ENCODE data around the gene NAV2.
"Not testable (repeated sequence)": the region's sequence is repeated elsewhere in the genome, so short reads cannot be mapped to it uniquely, and the experiment has no call there.

The NAV2 gene

DNA sequence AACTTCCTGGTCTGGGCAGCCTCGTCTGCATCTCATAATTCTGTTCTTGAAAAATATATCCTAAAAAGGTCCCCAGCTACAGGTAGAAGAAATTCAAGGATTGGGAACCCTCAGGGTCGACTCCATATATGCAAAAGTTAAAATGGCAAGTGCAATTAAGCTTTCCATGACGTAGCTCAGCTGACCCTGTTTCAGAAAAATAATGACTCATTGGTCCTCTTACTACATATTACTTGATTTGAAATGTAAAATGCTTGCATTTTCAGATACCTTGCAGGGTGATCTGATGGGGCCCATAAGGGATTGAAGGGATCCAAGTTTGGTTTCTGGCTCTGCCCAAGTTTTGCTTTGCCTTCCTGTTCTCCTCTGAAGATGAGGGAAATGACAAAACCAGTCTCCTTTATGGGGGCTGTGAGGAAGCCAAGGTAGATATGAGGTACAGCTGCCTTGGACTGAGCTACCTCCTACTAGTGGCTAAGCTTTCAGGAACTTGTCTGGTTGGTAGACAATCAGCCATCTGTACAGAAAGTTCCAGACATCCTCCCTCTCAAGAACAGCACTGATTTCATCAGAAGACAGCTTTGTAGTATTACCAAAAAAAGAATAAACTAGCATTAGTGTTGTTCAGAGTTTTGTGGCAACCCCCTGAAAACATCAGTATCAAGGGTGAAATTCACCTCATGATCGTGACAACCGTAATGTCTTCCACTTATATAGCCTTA lies 270.3 kb downstream of the NAV2 start:
- no peak for DNase-seq

DNA sequence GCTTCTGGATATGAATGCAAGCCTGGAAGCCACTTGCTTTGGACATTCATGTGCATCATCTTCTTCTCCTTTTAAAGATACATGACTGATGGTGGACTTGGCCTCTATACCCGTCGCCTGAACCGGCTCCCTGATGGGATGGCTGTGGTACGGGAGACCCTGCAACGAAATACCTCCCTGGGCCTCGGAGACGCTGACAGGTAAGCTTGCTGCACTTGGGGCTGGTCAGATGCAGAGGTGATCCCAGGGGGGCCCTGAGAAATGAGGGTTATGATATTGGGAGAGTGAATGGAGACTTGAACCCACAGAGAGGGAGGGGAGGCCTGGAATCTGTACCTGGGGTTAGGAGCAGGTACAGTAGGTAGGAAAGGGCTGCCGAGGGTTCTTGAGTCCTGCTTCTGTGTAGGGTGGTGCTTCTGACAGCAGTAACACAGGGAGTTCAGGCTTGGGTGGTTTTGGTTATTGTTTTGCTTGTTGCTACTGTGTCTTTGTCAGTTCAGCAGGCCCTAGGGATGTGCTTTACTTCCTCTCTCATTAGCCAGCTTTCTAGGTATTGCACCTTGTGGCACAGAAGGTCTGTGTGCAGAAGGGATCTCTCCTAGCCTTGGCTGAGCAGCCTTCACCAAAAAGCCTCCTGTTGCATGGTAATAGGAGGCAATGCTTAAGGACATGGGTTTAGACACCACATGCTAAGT lies 271.6 kb downstream of the NAV2 start:
- DNase-seq, result no peak

DNA sequence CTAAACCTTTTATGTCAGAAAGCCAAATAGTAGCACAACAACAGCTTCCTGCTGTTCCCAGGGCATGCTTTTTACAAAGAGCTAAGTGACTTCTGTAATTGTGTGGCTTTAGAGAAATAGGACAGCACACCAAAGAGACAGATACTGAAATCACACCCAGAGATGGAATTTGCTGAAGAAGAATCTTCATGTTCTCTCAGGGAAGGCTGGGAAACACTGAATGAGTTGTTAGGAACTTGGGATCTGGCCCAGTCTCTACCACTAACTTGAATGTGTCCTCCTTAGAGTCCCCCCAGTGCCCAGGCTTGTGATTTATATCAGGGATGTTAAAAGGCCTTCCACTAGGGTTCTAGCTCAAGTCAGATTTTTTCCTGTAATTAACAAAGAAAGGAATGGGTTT lies 272.5 kb downstream of the NAV2 start:
- no peak for DNase-seq

DNA sequence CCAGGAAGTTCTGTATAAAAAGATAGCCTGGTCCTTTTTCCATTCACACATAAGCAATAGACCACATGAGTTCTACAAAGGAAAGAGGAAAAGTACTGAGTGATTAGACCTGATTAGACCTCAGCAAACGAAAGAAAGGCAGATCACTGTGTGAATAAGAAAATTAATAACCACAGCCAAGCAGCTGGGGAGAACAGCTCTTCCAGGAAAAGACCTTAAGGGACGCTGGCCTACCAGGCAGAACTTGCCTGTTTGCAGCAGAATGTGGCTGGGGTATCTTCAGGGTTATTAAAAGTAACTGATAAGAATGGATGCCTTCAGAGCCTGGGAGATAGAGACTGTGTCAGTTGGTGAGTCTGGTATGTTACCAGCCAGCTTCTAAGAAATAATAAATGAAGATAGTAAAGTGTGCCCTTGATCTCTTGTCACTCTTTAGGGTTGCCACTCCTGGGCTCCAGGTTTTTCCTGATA lies 274.7 kb downstream of the NAV2 start:
- DNase-seq, result no peak

DNA sequence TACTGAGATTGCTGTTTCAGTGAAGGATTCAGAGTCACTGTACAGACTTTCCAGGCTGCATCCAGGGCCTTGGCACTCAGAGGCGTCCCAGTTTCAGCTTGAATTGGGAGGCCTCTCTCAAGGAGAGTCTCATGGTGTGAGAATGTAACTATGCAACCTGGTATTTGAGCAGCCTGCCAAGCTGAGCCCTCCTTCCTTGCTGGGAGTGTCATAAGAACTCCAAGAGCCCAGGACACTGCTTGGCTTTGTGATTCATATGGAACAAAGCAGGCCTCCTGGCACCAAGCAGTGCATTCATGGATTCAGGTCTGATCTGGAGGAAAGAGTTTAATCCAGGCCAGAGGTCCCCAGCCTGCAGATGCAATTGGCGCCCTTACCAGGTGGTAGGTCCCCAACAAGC lies 276.0 kb downstream of the NAV2 start:
- no peak for DNase-seq

DNA sequence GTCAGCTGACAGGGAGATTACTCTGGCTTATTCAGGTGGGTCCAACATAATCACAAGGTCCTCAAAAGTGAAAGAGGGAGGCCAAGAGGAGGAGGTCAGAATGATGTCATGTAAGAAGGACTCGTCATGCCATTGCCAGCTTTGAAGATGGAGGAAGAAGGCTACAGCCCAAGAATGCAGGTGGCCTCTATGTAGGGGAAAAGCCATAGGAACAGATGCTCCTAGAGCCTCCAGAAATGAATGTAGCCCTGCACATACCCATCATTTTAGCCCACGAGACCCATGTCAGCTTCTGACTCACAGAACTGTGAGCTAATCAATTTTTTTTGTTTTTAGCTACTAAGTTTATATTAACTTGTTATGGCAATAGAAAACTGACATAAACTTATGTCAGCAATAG lies 276.6 kb downstream of the NAV2 start:
- DNase-seq, result no peak

DNA sequence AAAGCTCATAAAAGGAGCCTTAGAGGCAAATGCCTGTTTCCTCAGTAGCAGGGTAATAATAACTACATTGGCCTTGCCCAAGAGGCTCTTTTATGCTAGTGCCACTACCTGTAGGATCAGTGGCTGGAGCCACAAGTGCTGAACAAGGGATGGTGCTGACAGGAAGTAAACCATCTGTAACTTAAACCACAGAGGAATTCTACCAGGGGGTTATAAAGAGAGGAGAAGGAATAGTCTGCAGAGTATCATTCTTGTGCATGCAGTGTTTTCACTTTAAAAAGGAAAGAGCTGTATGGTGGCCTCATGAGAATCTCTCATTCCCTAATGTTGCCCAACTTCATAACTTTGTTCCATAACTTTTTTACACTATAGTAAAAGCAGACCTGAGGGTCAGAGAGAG lies 279.5 kb downstream of the NAV2 start:
- no peak for DNase-seq

DNA sequence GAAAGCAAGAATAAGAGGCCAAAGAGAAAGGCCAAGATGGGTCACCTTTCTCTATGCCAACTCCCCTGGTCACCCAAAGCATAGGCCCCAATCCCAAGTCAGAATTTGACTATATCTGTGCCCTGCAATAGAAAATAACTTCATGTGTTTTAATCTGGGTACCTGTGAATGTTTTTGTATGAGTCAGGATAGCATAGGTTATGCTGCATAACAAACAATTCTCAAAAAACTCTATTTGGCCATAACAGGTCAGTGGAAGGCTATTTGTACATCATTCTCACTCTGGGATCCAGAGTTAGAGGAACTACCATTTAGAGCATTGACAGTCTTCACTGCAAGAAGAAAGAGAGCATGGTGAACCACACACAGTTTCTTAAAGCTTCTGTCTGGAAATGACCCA lies 280.4 kb downstream of the NAV2 start:
- DNase-seq, result no peak

DNA sequence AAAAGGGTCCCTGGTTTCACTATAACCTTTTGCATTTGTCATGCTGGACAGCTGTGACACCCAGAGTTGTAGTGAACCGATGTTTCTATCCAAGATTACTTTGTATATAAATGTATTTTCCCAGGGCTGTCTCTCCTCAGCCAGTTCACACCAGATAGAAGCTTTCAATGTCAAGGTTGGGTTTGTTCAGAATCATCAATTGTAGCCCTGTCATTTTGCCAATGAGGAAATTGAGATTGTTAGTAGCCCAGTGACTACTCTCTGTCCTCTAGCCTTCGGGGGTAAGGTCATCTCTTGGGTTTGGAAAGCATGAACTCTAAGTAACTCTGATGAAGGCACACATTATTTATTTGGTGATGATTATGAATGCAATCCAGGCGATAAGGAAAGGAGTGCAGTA lies 282.0 kb downstream of the NAV2 start:
- no peak for DNase-seq

DNA sequence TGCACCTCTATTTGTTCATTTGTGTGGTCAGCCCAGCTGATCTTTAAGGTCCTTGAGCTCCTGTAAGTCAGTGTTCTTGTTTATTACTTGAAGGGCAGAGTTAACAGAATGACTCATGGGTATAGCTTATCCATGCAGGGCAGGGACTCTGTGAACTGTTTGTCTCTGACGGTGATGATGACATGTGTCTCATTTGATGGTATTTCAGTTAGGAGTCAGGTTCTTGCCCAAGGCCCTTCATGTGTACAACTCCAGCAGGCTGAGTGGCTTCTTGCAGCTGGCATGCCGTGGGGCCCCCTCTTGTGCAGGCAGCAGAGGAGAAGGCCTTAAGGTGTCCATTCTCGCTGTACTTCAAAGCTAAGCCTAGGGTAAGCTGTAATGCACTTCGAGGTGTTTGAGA lies 282.5 kb downstream of the NAV2 start:
- no peak for DNase-seq

DNA sequence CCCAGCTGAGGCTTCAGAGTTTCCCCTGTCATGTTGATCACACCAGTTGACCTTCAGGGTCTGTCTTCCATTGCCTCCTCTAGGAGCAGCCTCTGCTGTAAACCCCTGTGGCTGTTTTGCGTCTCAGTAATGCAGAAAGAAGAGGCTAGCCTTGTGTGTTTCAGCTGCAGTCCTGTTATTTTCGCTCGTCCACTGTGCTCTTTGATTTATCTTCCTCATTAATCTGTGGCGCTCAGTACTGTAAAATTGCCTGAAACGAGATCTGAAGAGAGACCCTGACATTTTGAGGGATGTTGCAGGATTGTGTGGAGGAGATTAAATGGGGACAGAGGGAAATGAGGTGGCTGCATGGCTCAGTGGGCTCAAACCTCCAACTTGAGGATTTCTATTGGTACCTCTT lies 283.9 kb downstream of the NAV2 start:
- DNase-seq, result no peak

DNA sequence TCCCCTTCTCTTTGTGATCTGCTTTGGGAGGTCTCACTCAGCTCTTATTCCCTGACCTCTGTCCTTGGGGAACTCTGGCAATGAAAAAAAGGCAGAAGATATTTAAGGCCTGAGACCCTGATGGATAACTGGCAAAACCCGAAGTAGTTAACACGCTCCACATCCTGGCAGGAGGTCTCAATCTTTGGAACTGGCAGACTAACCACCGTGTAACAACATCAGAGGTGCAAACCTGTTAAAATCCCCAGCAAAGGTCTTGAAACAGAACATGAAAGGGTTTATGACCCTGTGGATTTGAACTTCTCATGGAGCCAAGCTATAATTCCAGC lies 287.3 kb downstream of the NAV2 start:
- DNase-seq, result no peak

DNA sequence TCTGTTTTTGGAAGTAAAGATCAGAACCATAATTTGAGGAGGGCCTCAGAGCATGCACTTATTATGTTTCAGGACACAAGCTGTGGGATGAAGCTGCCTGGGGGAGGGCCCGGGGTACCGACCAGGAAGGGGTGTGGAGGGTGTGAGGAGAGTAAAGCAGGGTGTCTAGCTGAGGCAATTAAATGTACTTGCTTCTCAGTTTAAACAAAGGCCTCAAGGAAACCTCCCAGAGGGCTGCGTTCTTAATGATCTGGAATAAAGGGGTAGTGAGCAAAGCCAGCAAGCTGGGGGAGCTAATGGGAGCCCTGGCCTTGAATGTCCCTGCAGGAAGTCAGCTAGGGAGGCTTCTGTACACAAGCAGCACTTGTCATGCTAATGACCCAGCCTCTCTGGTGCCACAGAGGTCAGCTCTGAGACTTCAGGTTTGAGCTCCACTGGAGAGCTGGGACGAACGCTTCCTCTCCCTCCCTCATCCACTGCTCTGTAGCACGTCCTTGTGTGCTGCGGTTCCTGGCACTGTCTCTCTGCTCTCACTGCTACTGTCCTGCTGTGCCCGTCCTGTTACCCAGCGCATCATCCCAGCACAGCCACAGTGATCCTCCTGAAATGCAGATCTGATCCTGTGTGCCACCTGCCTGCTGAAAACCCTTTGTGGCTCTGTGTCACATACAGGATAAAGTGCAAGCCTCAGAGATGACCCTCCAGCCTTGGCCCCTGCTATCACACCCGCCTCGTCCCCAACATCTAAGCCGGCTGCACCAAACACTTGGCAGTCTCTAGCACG lies 287.9 kb downstream of the NAV2 start:
- no peak for DNase-seq

DNA sequence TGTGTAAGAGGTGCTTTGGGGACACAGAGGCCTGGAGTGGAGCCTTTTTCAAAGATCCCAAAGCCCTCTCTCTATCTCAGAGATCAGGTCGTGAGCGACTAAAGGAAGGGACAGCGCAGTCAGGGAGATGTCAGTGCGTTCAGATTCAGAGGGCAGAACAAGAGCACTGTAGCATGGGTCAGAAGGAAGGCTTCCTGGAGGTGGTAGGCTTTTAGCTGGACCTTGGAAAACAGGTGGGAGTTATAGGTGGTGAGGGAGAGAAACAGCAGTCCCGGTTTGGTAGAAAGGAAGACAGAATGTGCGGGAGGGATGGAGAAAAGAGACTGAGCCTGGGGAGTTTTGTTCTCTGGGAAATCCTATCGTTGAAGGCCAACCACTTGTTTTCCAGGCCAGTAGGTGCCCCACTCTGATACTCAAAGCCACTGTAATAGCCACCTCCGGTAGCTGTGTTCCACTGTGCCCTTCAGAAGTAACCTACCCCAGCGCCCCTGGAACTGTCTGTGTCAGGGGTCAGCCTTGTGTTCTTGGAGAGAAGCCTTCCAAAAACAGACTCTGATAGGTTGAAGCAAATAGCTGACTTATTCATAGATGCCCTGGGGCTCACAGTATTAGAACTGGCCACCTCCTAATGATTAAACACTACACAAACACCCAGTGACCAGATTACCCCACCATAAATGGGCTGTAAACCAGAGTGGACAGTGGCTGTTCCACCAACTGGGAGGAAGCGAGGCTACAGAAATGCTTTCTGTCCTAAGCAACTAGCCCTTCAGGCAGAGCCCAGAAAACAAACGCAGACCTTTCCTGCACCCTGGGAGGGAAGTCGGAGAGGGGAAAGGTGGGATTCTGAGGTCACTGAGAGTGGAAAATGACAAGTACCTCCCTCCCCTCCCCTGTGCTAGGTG lies 289.9 kb downstream of the NAV2 start:
- no peak for DNase-seq

DNA sequence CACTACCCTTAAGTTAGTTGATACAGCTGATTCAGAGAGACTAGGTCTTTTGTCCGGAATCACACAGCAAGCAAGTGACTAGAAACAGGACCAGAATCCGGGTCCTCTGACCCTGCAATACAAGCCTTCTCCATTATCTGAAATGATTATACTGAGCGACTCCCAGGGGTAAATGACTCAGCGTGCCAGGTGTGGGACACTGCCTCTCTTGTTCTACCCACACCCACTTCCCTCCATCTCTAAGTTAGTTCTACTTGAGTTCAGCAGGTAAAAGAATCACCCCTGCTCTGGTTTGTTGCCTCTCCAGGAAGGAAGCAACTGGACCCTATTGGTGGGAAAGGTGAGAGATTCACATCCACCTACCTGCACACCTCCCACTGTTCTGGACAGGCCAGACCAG lies 290.7 kb downstream of the NAV2 start:
- no peak for DNase-seq

DNA sequence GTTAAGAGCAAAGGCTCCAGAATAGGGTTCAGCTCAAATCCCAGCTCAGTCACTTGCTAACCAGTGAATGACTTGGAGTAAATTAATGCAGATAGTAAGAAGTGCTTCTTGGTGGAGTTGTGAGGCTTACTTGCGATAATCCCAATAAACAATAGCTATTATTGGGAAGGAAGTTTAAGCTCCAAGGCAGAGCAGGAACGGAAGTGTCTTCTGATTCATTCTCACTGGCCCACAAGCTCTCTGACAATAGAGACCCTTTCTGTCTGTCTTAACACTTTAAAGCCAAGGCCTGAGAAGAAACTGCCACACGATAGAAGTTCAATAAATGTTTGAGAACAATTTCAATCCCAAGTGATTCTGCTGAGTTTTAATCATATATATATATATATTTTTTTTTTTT lies 292.2 kb downstream of the NAV2 start:
- DNase-seq, result no peak

DNA sequence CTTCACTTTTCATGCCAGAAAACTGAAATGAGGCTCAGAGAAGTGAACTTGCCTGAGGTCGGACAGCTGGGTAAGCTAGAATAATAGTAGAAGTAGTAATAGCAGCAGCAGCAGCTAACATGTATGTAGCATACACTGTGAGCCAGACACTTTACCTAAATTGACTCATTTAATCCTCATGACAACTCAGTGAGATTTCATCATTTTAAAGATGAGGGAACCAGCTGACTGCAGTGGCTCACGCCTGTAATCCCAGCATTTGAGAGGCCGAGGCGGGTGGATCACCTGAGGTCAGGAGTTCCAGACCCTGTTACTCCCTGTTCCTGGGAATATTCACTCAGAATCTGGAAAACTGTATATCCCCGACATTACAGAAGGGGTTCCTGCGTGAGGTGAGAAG lies 293.1 kb downstream of the NAV2 start:
- DNase-seq, result no peak

DNA sequence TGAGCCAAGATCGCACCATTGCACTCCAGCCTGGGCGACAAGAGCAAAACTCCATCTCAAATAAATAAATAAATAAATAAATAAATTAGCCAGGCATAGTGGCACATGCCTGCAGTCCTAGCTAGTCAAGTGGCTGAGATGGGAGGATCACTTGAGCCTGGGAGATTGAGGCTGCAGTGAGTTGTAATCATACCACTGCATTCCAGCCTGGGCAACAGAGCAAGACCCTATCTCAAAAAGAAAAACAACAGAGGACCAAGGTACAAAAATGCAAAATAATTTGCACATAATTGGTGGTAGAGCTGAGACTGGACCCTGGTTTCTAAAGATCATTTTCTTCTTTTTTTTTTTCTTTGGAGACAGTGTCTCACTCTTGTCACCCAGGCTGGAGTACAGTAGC lies 294.0 kb downstream of the NAV2 start:
- DNase-seq, result not testable (repeated sequence)

DNA sequence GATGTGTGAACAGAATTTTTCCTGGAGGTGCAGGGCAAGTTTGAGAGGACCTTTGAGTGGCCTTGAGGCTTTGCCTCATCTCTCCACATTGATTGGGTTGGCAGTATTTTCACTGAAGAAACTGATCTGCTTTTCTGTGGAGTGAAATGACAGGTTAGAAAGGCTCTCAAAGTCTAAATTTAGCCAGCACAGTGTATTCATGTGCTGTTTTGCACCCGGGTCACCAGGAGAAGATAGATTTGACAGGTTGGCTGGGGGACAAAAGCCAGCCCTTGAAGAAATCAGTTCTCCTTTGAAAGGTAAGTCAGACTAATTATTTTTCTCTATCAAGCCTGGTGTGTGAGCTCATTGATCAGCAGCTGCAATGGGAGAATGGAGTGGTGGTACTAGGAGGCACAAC lies 294.7 kb downstream of the NAV2 start:
- no peak for DNase-seq

DNA sequence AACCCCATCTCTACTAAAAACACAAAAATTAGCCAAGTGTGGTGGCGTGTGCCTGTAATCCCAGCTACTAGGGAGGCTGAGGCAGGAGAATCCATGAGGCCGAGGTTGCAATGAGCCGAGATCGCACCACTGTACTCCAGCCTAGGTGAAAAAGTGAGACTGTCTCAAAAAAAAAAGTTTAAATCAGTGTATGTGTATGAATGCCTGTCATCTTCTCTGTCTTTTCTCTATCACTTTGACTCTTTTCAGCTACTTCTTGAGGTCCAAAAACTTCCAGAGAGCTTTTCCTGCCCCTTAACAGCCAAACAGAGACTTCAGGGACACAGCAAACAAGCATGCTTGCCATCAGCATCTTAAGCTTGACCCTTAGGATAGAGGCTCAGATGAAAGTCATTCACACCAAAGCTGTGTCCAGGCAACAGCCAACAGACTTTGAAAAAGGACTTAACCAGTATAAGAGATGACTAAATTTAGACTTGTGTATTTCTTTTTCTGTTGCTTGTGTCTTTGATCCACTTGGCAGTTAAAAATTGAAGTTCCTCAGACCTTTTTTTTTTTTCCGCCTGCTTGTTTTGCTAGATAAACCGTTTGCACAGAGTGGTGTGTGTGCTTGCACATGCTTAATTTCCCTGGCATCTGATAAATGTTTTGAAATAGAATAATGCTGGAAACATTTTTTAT lies 295.7 kb downstream of the NAV2 start:
- DNase-seq, result no peak

DNA sequence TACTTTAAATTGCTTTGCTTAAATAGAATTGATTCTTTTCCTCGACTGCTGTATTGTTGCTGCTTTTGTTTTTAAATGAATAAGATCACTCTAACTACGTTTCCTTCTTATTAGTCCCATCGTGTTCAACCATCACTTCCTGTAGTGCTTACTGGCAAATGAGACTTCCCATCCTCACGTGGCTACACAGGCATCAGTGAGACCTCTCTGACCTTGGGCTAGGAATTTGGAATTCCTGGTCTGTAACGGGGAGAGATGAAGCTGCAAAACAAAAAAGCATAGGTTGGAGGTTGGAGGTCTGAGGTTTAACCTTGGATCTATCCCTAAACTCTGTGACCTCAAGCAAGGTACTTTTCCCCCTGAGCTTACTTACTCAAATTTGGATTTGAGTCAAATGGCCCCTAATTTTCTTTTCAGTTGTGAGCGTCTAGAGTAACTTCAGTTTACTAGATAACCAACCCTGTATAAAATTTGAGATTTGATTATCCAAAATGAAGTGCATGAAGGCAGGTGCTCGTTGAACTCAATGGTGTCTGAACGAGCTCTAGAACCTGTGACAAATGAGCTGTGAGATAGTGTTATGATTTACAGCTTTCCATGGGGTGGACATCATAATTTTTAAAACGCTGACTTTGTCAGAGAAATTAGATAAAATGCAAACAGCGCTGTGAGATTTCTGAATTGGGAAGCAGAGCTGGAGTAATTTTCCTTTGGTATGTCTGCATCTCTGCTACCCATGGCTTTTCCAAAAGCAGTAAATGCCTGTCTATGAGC lies 296.4 kb downstream of the NAV2 start:
- no peak for DNase-seq

Measured in CD4-positive, alpha-beta T cell treated with Interleukin-10 for 1 hour (primary cell).